Measurements from ENCODE around the gene TAOK1.

DNA sequence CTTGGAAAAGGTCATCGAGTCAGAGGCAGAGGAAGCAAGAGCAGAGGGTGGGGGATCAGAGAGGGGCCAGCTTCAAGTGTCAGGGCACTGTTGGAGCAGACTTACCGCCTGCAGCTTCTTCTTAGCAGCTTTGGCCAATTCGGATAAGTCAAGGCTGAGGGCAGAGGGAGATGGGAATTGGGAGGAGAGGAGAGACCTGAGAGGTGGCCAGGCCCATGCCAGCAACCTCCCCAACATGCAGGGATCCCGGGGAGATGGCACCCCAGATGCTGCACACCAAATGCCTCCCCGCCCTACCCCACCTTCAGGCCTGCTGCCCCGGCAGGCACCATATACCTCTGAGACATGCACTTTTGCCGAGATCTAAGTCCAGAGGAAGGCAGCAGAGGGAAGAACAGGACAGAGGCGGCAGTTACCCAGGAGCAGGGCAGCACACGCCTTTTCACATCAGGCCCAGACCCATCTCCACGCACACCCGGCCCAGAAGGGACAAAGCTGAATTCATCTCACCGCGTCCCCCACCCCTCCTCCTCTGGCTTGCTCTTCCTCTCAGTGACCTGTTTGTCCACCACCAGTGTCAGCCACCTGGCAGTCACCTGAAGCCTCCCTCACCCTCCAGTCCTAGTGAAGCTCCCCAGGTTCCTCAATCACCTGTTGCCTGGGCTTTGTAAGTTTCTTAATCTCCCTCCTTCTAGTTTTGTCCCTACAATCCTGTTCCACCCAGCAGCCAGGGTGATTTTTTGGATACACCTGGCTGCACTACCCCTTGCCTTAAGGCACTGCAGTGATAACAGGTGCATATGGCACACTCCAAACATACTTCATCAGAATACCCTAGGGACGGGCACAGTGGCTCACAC, 188.7 kb downstream of the TAOK1 start:
- TF ChIP-seq GATA3 (IDR thresholded peaks at IDR 0.05; ENCODE audit: low read depth, low read length): no peak
- TF ChIP-seq GATA2 (IDR thresholded peaks at IDR 0.05; ENCODE audit: low read depth, low read length): no peak

All from SH-SY5Y (cell line).